Hippocampal formation (tissue), 2 donors: ENCODE data around the gene TPO.
A peak's percentile ranks its signal among the peaks of the same experiment; 100 is the strongest.
"Not testable (repeated sequence)": the region's sequence is repeated elsewhere in the genome, so short reads cannot be mapped to it uniquely, and the experiment has no call there.

Experiments used
- DNase-seq, 2 donors: peaks; one replicate each; lab custom pipeline; 2025; lab: John Stamatoyannopoulos, UW

The TPO gene

GRCh38 chr2:1405124-1405523 lies 8.1 kb upstream of the TPO start:
- DNase-seq = no peak

GRCh38 chr2:1405967-1406366 lies 7.3 kb upstream of the TPO start:
- DNase-seq = no peak

- DNase-seq = no peak
Measured at GRCh38 chr2:1406434-1406833, 6.8 kb upstream of the TPO start.

GRCh38 chr2:1407950-1408675 lies 5.2 kb upstream of the TPO start:
- no peak for DNase-seq

DNA sequence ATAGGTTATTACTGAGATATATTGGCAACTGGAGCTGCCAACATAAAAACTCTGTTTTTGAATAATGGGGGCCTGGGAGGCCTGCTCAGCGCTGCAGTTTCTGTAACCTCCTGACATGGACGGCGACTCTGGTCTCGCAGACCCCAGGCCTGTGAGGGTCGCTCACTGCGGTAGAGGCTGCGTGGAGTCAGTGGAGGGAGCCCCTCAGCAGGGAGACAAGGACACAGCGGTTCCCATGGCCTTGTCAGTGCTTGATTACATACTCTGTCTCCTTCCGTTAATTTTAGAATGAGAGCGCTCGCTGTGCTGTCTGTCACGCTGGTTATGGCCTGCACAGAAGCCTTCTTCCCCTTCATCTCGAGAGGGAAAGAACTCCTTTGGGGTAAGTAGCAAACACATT lies 858 bp downstream of the TPO start:
- no peak for DNase-seq

DNA sequence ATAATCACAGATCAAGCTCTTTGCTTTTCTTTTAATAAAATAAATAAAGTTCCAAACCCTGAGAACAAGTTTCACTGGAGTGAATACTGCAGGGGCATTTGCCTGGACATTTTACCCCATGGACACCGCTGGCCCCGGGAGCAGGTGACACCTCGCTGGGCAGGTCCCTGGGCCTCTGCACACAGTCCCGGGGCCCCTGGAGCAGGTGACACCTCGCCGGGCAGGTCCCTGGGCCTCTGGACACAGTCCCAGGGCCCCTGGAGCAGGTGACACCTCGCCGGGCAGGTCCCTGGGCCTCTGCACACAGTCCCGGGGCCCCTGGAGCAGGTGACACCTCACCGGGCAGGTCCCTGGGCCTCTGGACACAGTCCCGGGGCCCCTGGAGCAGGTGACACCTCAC lies 1.6 kb downstream of the TPO start:
- DNase-seq = not testable (repeated sequence)

- DNase-seq = no peak
Measured at GRCh38 chr2:1415501-1415900, 2.2 kb downstream of the TPO start.

DNA sequence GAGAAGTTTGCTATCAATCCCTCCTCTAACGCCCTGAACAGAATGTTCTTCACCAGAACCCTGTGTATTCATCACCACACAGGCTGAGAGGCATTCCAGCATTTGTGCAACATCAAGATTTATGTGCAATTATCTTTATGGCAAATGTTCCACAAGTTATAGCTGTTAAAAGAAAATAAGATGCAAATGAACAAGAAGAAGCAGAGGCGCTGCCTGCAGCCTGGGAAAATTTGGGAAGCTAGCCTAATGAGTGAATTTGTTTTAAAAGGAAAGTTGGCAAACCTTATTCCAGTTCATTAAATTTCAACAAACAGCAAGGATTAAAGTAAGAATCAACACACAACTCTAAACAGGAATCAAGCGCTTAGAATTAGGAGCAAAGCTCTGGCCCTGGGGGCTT lies 5.3 kb downstream of the TPO start:
- peak in 1 of 2 donors; percentile 22 for DNase-seq

- no peak for DNase-seq
Measured at GRCh38 chr2:1420746-1421480, 7.7 kb downstream of the TPO start.

DNA sequence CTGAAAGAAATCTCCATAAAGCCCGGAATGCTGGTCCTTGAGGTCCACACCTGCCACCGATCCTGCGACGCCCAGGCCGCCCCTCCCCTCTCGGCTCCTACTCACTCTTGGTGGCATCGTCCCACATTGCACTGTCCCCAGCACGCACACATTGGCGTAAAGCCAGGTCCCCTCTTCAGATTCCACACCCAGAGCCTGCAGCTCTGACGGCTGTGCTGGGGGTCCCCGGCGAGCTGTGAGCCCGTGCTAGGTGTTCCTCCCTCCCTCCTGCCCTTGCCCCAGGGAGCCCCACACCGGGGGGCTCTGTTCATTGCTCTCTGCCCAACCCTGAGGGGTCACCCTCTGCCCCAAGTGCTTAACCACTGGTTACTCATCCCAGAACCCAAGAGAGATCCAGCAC lies 8.5 kb downstream of the TPO start:
- DNase-seq = no peak

GRCh38 chr2:1422131-1422530 lies 8.9 kb downstream of the TPO start:
- no peak for DNase-seq

GRCh38 chr2:1422716-1423285 lies 9.5 kb downstream of the TPO start:
- DNase-seq = no peak

DNA sequence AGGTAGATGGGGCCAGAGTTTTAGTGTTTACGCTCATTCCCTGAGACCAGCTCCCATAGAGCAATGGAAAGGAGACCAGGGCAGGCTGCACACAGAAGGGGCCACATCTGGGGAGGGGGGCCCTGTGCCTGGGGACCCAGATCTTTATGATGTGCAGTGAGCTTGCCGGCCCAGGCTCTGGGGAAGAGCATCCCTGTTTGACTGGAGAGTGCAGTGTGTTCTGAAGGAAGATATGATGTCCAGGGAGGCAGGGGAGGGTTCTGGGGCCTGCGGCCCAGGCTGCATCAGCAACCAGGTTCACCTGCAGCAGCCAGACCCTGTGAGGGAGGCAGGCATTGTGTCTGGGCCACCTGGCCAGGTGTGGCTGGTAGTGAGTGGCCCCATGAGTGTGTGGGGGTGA lies 13.8 kb downstream of the TPO start:
- DNase-seq = no peak

DNA sequence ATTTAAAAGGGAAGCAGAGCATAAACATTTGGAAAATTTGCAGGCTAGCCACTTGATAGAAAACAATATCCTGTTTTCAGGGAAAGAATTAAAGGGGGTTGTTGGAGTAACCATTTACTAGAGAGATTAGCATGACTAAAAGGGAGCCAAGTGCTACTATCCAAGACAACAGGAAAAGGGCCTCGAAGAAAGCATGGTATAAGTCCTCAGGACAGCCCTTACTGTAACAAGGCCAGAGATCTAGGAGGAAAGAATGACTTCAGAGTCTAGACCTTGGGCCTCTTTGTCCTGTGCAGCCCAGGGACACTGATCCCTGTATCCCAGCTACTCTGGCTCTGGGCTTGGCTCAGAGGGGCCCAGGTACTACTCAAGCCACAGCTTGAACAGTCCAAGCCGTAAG lies 16.6 kb downstream of the TPO start:
- no peak for DNase-seq

- DNase-seq = no peak
Measured at GRCh38 chr2:1430491-1430890, 17.2 kb downstream of the TPO start.

DNA sequence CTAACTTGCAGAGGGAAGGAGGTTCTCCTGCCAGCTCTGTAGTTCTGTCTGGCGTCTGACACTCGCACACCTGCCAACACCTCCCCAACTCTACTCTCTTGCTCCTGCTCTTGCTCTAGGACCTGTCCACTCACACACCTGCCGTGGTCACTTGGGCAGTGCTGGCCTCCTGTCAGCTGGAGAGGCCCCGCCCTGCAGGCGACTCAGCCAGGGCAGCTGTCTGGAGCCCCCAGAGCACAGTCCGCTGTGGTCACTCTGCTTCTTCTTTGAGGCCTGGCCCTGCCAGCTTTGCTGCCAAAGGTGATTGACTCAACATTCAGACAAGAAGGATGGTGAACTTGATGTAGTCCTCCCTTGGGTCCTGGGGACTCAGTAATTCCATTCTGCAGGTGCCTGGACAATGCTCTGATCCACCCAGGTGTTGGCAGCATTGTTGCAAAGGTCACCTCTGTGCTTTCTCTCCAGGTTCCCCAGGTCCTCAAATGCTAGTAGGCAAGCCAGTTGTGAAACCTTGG lies 18.7 kb downstream of the TPO start:
- DNase-seq = no peak

DNA sequence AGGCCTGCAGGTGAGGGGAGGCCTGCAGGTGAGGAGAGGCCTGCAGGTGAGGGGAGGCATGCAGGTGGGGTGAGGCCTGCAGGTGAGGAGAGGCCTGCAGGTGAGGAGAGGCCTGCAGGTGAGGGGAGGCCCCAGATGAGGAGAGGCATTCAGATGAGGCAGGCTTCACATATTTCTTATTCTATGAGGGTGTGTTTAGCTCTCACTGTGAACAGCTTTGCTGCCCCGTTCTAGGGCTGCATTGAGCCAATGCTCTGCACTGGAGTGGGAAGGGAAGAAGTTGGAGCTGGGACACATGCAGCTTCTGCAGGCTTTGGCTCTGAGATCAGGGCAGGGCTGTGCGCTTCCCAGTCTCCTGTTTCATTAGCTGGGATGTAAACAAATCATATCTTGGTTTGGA lies 19.5 kb downstream of the TPO start:
- DNase-seq = no peak

GRCh38 chr2:1436369-1436768 lies 23.1 kb downstream of the TPO start:
- no peak for DNase-seq

GRCh38 chr2:1437101-1437500 lies 23.8 kb downstream of the TPO start:
- no peak for DNase-seq

DNA sequence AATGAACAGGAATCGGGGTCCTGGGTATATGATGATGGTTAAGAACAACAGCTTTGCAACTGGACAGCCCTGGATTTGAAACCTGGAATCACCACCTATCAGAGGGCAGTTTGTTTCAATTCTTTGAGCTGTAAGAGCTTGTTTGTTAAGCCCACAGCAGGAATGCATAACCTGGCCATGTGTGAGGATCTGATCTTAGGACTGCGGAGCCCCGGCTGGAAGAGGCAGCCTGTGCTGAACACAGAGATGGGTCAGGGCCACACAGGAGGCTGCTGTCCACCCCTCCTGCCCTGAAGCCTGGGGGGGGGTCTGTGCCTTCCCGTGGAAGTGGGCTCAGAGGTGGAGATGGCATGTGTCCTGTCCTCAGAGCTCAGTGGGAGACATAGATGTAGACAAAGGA lies 24.3 kb downstream of the TPO start:
- no peak for DNase-seq

DNA sequence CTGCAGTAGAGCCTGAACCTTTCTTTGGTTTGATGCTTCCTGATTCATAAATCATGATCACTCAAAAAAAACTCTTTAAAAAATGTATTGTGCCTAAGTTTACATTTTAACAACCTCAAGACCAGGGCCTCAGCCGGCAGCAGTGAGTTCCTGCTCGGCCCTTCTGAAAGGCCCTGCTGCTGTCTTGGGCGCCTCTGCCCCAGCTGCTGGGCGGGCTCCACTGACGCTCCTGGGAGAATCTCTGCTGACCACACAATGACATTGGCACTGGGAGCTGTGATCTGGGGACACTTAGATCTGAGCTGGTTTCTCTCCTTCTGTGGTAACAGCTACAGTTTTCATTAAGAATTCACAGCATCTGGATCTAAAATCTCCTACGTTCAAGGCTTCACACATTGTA lies 25.7 kb downstream of the TPO start:
- DNase-seq = no peak

DNA sequence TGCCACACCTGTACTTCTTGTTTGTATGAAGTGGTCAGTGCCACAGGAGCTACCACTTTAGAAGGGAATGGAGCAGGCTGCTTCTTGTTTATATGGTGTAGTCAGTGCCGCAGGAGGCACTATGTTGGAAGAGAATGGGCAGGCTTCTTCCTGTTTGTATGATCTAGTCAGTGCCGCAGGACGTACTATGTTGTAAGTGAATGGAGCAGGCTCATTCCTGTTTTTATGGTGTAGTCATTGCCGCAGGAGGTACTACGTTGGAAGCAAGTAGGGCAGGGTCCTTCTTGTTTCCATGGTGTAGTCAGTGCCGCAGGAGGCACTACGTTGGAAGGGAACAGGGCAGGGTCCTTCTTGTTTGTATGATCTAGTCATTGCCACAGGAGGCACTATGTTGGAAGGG lies 27.3 kb downstream of the TPO start:
- DNase-seq = no peak

DNA sequence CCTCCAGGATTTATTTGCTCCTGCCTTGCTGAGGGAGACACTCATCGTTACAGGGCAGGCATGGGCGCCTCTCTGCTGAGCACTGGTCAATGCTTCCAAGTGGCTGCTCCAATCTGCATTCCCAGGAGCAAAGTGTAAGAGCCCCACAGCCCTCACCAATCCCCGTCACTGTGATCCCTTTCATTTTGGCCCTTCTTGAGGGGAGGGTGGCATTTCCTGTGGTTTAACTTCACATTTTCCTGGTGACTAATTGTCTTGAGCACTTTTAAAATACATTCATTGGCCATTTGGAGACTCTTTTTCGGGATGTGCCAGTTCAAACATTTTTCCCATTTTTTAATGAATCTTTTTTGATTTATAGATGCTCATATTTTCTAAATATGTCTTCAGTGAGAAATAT lies 33.0 kb downstream of the TPO start:
- no peak for DNase-seq
